HG02943 (cell line): ENCODE measurements around the gene MINDY1.

Experiments
- ATAC-seq: cut with Tn5 transposase; IDR thresholded peaks from one replicate; pipeline ENCODE4 v1.9.1; 2021; ENCODE audit warnings: mild to moderate bottlenecking, low read depth, moderate library complexity; ENCODE audit not compliant: unreplicated experiment

Gene MINDY1, protein sequence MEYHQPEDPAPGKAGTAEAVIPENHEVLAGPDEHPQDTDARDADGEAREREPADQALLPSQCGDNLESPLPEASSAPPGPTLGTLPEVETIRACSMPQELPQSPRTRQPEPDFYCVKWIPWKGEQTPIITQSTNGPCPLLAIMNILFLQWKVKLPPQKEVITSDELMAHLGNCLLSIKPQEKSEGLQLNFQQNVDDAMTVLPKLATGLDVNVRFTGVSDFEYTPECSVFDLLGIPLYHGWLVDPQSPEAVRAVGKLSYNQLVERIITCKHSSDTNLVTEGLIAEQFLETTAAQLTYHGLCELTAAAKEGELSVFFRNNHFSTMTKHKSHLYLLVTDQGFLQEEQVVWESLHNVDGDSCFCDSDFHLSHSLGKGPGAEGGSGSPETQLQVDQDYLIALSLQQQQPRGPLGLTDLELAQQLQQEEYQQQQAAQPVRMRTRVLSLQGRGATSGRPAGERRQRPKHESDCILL

GRCh38 chr1:151006327-151007052, at the start of gene MINDY1:
Gene MINDY1, minus strand, starts transcription at chr1:151006902. Its CDS starts 4,285 bp downstream, at chr1:151002617.
- no peak for ATAC-seq

DNA sequence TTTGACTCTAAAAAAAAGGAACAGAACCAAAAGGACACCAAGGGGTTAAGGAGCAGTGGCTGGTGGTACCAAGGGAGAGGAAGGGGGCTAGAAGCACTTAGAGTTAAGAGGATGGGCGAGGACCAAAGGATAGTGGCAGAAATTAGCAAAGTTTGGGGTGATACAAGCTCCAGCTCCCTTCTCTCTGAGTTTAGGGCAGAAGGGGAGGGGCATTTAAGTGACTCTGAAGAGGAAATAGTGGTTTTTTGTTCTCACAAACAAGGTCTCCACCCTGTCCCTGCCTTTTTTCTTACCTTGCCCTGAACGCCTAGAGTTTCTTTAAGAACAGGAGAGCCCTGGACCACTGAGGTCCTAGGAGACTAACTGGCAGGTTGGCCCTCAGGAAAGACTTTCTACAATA, 49.4 kb upstream of the MINDY1 start:
- no peak for ATAC-seq

DNA sequence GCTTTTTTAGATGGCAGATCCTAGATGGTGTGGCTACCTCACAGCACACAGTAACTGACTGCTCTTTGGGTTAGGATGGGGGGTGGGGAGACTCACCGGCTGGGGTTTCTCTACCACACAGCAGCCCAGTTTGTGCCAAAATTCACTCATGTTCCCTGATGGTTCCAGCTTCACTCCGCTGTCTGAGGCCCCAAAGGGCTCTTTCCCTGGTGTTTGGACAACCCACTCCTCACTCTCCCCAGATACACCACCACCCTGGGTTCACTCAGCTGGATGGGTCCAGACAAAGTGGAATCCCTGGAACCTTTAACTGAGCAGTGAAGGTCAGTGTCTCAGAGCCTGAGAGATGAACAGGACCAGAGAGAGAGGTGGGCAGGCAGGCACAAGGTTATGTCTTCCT, 48.9 kb upstream of the MINDY1 start:
- no peak for ATAC-seq

DNA sequence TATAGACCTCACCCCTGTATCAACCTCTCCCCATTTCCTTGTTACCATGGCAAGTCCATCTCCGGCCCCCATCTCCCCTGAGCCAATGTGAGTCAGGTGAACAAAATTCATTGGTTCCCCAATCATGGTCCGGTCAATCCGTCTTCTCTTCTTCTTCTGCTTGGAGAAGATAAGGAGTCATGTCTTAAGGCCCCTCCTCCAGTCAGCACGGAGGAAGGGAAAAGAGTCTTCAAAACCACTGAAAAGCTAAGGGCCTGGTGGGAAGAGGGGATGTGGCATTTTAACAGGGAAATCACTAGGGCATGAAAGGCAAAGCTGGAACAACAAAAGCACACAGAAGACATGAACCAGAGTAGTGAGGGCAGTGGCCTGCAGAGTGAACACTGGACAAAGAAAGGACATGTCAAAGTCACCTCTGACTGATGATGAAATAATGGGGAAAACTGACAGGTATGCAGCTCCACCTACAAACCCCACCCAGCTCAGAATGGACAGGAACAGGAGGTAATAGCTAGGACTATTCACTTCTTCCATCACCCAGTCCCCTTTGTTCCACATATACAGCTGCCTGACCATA, 48.4 kb upstream of the MINDY1 start:
- ATAC-seq: no peak

GRCh38 chr1:151051356-151052009, 44.8 kb upstream of the MINDY1 start:
- no peak for ATAC-seq

GRCh38 chr1:151050051-151050688, 43.5 kb upstream of the MINDY1 start:
- ATAC-seq: no peak

GRCh38 chr1:151049458-151049857, 42.8 kb upstream of the MINDY1 start:
- ATAC-seq: no peak

GRCh38 chr1:151048645-151049032, 41.9 kb upstream of the MINDY1 start:
- ATAC-seq: no peak

DNA sequence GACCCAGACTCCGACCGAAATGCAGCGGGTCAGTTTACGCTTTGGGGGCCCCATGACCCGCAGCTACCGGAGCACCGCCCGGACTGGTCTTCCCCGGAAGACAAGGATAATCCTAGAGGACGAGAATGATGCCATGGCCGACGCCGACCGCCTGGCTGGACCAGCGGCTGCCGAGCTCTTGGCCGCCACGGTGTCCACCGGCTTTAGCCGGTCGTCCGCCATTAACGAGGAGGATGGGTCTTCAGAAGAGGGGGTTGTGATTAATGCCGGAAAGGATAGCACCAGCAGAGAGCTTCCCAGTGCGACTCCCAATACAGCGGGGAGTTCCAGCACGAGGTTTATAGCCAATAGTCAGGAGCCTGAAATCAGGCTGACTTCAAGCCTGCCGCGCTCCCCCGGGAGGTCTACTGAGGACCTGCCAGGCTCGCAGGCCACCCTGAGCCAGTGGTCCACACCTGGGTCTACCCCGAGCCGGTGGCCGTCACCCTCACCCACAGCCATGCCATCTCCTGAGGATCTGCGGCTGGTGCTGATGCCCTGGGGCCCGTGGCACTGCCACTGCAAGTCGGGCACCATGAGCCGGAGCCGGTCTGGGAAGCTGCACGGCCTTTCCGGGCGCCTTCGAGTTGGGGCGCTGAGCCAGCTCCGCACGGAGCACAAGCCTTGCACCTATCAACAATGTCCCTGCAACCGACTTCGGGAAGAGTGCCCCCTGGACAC, 41.4 kb upstream of the MINDY1 start:
- no peak for ATAC-seq

GRCh38 chr1:151047591-151047924, 40.9 kb upstream of the MINDY1 start, which contains the start of gene C1orf56:
Gene C1orf56, plus strand, starts transcription at chr1:151047751. Its CDS starts 97 bp downstream, at chr1:151047848.
- no peak for ATAC-seq

GRCh38 chr1:151043163-151043562, 36.5 kb upstream of the MINDY1 start:
- no peak for ATAC-seq

DNA sequence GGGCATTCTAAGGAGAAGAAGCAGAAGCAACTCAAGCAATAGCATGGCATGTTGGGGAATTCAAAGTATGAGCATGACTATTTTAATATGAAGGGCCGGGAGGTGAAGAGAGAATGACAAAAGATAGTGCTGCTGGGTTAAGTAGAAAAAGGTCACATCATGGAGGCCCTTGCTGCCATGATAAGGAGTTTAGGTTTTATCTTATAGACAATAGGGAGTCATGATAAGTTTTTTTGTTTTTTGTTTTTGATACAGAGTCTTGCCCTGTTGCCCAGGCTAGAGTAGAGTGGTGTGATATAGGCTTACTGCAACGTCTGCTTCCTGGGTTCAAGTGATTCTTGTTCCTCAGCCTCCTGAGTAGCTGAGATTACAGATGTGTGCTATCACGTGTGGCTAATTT, 32.8 kb upstream of the MINDY1 start:
- ATAC-seq: no peak

GRCh38 chr1:151037032-151037431, 30.3 kb upstream of the MINDY1 start:
- ATAC-seq: no peak

- ATAC-seq: no peak
Observed at GRCh38 chr1:151036356-151036755, 29.7 kb upstream of the MINDY1 start, which contains the start of gene BNIPL. Gene BNIPL, plus strand, starts transcription at chr1:151036586. Its CDS starts 140 bp downstream, at chr1:151036726.

GRCh38 chr1:151035167-151035566, 28.5 kb upstream of the MINDY1 start:
- ATAC-seq: no peak

- ATAC-seq: no peak
Observed at GRCh38 chr1:151032164-151032563, 25.5 kb upstream of the MINDY1 start.

DNA sequence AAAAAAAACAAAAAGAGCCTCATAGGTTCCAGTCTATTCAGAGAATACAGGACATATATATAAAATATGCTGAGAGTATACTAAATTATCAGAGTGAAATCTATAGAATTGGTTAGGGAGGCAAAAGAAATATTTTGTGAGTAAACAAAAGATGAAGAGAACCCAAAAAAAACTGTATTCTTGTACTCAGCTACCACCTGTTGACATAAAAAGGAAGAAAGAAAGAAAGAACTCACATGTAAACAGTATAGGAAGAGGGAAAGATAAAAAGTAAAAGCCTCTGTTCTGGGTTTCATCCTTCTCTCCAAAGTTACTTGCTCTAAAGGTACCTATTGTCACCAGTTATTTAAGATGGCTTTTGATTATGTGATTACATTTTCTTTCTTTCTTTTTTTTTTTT, 19.8 kb upstream of the MINDY1 start:
- no peak for ATAC-seq

GRCh38 chr1:151024540-151025146, 17.9 kb upstream of the MINDY1 start:
- ATAC-seq: no peak

DNA sequence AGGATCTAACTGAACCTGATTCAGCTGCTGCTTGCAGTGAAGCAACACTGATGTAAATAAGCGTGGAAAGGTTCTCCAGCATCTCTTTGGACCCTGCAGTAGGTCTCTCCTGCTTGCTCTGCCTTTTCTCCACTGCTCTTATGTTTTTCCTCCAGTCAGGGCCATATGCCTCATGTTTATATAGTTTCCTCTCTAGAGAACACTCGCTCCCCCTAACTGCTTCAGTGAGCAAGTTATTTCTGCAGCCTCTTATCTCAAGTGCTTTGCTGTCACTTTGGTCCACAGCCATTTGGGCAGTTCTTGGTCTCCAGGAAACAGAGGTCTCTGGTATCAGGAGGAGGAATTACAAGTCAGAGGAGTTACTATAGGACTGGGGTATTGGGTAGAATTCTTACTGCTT, 6.8 kb upstream of the MINDY1 start:
- no peak for ATAC-seq
